ENCODE results near the gene FAIM2.

FAIM2 gene

DNA sequence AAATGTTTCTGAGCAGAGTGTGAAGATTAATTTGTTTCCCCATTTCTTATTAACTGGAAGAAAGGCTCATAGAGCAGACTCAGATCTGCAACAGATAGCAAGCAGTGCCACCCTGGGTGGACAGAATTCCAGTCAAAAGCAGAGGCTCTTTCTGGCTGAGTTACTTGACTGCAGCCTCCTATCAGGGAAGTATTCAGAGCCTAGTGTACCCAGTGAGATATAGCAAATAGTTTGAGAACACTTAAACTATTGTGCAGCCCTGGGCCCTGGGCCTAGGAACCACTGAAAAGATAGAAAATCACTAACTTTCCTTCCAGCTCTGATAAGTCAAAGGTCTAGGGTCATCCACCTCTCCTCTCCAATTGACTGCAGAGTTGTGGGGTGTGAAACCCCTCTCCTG lies 35.6 kb upstream of the FAIM2 start:
- DNase-seq (ENCODE audit: low read depth) = no peak

DNA sequence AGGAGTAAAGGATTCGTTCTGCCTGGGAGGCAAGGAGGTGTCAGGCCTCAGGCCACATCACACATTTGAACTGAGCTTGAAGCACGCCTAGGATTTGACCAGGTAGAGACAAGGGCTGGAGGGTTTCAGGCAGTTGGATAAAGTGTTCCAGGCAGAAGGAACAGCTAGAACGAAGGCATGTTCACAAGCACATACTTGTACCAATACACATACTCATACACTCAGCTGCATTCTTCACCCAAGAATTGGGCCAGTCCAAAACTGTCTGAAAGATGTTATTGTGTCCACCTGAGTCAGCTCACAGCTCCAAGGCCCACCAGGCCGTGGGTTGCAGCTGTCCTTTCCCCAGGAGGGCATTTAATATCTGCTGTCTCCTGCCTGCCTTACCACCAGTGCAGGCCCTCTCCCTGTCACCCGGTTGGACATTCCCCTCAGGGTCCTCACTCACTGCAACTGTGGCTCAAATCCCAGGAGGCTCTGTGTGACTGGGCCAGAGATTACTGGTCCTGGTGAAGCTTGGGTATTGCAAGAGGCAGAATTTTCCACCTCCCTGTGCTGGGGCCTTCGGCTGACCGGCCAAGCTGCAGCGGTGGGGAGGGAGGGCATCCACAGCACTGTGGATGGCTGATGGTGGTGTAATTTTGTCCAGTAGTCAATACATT lies 34.1 kb upstream of the FAIM2 start:
- no peak for DNase-seq (ENCODE audit: low read depth)

DNA sequence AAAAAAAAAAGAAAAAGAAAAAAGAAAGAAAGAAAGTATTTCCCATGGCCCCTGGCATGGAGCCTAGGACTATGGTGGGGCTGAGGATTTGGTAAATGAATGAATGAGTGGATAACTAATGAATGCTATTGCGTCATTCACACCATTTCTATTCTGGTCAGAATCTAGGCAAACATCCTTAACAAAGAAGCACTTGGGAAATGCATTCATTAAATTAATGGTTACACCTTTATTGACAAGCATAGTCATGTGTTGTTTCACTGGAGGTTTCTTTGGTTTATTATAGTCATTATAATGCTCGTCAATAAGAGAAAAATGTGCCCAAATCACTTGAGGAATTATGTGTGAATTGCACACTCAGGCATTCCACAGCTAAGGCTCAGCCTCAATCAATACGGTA lies 33.2 kb upstream of the FAIM2 start:
- no peak for DNase-seq (ENCODE audit: low read depth)

DNA sequence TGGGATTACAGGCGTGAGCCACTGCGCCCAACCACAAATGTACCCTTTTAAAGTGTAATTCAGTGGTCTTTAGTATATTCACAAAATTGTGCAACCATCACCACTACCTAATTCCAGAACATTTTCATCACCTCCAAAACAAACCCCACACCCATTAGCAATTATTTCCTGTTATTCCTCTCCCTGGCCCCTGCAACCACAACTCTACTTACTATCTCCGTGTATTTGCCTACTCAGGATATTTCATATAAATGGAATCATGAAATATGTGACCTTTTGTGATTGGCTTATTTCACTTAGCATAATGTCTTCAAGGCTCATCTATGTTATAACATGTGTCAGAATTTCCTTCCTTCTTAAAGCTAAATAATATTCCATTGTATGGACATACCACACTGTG lies 30.8 kb upstream of the FAIM2 start:
- no peak for DNase-seq (ENCODE audit: low read depth)

DNA sequence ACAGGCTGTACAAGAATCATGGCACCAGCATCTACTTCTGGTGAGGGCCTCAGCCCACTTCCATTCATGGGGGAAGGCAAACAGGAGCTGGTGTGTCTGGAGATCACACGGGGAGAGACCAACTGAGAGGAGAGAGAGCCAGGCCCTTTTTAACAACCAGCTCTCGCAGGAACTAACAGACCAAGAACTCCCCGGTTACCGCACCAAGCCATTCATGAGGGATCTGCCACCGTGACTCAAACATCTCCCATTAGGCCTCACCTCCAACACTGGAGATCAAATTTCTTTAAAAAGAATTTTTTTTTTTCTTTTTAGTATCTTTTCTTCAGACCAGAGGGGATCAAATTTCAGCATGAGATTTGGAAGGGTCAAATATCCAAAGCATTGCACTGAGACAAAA lies 30.1 kb upstream of the FAIM2 start:
- DNase-seq (ENCODE audit: low read depth) = no peak

DNA sequence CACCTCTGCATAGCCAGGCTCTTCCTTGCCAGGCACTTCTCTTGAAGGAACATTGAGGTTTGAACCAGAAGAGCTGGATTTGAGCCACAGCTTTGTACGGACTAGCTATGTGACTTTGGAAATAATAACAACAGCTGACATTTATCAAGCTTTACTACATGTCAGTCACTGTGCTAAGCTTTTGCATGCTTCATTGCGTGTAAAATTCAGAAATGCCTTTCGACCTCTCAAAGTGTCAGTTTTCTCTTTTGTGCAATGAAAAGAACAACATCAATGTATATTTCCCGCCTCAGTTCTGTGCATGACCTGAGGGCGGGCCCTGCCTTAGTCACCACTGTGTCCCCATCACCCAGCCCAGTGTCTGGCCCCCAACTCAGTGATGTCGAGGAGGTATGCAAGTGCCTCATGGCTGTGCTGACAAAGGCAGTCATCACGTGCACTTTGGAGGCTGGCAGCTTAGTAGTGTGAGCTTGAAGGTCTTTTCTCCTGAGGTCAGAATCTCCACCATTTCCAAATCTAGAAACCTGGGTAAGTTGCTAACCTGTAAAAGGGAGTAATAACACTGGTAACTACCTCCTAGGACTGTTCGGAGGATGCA lies 28.9 kb upstream of the FAIM2 start:
- DNase-seq (ENCODE audit: low read depth) = no peak

DNA sequence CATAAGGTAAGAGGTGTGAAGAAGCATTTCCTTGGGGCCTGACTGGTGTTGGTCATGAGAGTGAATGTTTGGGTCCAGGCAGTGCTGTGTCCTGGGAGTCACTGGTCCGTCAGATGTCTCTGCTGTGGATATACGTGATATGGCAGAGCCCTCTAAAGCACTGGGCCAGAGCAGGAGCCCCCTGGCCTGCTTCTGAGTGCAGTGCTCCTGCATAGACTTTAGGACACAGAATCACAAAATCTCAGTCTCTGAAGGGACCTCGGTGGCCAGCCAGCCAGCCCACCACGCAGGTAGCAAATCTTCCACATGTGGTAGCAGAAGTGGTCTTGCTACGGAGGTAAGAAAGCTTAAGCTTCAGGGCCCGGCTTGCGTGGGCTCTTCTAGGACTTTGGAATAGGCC lies 28.3 kb upstream of the FAIM2 start:
- DNase-seq (ENCODE audit: low read depth) = no peak

DNA sequence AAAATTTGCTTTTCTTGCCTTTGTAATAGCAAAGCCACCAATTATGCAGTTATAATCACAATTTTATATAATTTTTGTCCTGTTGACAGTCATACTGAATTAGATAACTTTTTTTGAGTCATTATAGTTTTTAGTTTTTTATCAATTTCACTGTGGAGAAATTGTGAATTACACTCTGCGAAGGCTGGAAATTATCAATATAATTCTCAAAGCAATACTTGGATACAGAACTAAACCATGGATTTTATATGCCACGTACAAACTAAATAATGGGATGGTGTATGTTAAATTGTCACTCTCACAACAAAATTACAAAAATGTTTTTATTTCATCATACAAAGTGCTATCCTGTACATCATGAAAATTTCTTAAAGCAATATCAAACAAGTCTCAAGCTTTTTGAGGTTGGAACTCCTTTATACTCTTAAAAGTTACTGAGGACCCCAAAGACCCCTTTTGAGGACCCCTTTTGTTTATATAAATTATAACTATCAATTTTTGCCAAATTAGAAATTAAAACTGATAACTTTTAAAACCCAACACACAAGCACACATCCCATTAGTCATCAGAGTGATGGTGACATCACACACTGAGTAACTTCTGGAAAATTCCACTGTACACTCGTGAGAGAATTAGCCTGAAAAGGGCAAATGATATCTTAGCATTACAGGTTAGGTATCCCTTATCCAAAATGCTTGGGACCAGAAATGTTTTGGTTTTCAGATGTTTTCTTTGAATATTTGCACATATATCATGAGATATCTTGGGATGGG lies 27.0 kb upstream of the FAIM2 start:
- DNase-seq (ENCODE audit: low read depth) = no peak

DNA sequence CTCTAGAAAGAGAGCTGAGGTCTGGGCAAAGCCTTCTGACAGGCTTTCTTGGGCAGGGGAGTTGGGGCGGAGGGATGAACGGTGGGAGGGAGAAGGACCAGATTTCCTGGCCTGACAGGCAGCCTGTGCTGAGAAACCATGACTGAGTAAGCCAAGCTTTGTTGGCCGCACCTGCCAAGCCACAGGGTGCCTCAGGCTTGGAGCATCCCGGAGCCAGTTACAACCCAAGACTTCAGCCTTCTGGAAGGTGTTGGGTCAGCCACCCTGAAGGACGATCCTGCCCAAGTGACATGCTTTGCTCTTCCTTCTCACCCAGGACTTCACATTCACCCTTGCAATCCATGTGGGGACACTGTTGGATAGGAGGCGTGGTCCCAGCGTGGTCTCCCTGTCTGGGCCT lies 25.9 kb upstream of the FAIM2 start:
- no peak for DNase-seq (ENCODE audit: low read depth)

DNA sequence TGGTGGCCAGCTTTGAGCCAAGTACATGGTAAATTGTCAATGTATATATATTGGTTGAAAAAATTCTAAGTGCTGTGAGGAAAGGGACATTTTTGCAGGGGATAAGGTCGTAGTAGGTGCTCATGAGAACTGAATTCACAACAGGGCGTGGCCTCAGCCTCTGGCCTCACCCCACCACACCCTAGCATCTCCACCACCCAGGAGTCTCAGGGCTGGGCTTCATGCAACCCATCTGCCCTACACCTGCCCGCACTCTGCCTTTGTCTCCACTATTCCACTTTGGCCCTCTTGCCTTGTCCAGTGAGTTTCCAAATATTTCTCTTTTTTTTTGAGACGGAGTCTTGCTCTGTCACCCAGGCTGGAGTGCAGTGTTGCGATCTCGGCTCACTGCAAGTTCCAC lies 24.8 kb upstream of the FAIM2 start:
- no peak for DNase-seq (ENCODE audit: low read depth)

DNA sequence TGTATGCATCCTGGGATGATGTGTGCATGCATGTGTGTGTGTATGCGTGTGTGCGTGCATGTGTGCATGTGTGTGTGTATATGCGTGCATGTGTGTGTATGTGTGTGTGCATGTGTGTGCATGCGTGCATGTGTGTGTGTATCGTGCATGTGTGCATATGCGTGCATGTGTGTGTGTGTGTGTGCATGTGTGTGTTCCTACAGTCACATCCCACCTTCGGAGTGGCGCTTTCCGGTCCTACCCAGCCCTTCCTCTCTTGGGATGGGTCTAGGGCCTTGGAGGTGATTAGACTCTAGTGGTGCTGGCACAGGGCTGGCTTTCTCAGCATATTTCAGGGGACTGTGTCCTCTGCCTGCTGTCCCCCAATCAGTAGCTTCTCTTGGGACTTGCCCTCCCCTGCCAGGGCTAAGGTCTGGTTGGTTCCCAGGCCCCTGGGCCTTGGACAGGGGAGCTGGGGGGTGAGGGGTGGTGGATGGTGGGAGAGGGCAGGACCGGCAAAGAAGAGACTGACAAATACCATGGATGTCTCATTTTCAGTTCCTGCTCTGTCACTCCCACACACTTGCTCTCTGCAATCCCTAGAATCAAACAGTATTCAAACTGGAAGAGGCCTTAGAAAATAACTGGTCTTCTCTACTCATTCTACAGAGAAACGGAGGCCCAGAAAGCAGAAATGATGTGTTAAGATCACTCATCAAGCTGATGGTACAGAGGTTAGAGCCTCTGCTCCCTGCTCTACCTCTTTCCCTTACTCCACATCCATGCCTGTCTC lies 21.9 kb upstream of the FAIM2 start:
- no peak for DNase-seq (ENCODE audit: low read depth)

DNA sequence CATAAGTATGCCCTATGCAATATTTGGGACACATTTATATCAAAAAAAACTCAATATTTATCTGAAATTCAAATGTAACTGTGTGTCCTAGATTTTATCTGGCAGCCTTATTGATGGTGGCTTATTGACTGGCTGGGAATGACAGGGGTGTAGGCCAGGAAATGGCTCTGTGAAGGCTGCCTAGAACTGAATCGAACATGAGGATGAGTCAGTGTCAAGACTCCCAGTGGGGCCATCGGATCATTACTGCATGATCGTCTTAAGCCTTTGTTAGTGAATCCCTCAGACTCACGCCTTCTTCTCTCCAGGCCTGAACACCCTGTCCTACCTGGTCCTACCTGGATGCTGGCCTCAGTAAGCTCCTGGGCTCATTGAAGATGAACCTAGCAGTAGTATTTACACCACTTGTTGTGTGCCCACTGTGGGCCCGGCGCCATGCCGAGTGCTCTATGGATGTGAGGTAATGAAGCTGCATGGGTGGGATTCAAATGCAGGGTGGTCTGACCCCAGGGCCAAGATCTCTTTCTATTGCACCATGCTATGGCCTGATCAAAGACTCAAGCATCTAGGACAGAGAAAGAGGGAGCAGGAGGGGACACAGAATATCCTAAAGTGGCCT lies 21.0 kb upstream of the FAIM2 start:
- DNase-seq (ENCODE audit: low read depth) = no peak

DNA sequence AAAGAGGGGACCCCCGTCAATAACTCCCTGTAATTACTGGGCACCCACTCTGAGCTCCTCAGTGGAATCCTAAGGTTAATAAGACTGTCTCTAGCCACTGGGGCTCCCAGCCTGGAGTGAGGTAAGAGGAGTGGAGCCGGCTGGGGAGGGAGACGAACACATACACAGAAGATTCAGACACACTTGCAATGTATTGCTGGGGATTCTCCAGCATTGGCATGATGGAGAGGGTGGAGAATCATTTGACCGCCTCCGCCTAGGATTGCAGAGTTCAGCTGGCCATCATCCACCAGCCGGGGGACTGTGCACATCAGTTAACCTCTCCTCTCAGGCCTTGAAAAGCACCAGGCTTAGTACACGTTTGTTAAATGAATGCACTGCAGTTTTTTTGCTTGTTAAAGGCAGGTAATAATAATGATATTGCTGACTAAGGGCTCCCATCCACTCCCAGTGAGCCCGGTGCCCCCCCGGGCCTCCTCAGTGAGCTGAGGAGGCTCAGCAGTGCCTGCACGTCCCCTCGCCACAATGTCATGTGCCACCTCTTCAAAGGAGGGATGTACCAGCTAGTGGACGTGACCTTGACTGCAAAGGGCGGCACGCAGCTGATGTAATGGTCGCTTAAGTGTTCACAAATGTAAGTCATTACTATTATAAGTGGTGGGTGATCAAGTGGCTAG lies 20.3 kb upstream of the FAIM2 start:
- no peak for DNase-seq (ENCODE audit: low read depth)

DNA sequence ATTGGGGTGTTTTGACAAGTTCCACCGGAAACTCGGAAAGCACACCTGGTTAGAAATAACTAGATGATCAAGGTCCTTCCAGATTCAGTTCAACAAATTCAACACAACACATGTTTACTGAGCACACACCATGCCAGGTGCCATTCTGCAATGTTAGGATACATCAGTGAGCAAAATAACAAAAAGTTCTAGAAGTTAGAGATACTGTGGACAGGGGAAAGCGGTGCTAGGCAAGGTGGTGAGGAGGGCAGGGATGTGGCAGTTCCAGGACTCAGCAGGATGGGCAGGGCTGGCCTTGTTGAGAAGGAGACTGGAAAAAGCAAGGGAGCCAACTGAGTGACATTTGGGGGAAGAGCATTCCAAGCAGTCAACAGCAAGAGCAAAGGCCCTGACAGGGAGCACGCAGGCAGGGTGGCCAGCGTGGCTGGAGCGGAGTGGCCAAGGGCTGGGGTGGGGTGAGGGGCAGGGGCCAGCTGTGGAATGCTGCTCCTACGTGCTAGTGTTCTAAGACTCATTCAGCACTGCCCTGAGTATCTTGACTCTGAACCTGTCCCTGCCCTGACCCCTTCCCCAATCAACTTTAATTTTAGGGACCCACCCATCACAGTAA lies 19.4 kb upstream of the FAIM2 start:
- no peak for DNase-seq (ENCODE audit: low read depth)

DNA sequence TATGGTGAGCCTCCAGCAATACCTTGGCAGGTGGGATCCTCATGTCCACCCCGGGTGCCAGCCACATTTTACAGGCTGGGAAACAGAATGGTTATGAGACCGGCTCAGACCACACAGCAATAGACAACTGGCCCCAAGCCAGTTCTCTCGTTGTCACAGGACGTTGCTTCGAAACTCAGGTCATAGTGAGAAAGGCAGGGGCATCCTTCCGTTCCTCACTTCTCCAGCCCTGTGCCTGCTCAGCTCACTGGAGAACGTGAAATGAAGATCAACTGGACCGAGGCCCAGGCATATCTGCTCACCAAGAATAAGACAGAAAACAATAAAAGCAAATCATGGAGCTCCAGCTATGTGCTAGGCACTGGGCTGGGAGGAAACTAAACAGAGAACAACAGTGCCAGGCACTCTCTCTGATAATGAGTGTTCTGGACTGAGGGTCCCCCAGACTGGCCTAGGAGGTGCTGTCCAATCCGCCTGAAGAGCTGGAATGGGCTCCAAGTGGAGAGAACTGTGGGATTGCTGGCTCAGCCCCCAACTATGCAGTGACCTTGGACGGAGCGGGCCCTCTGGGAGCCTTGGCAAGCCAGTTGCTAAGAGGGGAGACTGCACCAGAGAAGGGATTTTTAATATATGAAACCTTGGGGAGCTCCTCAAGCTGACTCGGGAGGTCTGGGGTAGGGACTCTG lies 18.8 kb upstream of the FAIM2 start:
- no peak for DNase-seq (ENCODE audit: low read depth)

DNA sequence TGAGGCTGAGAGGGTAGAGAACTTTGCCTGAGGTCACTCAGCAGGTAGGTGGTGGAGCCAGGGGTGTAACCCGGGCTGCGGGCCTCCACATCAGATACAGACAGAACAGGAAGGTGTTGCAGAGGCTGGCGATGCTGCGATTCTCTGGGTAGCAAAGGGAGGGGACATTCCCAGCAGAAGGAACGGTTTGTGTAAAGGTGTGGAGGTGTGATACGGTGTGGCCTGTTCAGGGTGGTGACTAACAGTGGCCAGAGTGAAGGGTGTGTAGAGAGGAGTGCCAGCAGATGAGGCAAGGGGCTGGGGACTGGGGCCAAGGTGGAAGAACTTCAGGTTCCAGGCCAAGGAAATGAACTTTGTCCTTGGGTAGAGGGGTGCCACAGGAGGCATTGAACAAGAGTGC lies 18.2 kb upstream of the FAIM2 start:
- DNase-seq (ENCODE audit: low read depth) = no peak

DNA sequence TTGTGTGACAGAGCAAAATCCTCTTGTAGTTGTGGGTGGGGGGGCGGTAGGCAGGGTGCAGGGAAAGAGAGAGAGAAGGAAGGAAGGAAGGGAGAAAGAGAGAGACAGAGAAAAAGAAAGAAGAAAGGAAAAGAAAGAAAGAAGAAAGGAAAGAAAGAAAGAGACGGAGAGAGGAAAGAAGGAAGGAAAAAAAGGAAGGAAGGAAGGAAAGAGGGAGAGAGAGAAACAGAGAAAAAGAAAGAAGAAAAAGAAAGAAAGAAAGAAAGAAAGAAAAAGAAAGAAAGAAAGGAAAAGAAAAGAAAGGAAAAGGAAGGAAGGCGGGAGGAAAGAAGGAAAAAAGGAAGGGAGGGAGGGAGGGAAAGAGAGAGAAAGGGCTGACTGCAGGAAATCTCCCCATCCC lies 17.6 kb upstream of the FAIM2 start:
- no peak for DNase-seq (ENCODE audit: low read depth)

DNA sequence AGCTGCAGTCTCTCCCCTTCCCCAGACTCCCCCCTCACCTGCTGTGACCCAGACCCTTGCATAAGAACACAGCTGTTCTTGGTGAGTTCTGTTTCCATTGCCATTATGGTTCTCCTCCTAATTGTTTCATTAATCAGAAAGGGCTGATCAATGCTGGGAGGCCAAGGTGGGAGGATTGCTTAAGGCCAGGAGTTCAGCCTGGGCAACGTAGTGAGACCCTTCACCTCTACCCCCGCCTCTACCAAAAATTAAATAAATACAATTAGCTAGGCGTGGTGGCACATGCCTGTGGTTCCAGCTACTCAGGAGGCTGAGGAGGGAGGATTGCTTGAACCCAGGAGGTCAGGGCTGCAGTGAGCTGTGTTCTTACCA lies 17.2 kb upstream of the FAIM2 start:
- no peak for DNase-seq (ENCODE audit: low read depth)

DNA sequence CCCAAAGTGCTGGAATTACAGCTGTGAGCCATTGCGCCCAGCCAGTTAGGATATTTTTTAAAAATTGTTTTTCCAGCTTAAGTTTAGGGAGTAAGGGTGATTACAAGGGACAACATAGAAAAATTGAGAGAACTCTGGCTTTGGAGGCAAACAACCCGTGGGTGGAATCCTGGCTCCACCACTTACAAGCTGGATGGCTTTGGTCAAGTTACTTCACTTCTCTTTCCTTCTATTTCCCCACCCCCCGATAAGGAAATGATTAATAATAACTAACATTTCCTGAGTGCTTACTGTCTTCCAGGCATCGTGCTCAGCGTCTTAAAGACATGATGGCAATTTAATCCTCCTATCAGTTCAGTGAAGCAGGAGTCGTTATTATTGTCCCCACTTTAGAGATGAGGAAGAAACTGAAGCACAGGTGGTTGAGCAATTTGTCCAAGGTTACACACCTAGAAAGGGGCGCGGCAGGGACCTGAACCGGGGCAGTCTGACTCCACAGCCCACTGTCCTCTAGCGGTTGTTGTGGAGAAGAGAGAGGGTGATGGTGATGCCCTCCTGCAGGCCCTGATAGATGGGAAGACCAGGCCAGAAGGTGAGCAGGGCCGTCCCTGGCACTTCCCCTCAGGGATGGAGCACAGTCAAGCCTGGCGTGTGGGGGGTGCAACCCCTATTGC lies 16.7 kb upstream of the FAIM2 start:
- no peak for DNase-seq (ENCODE audit: low read depth)

DNA sequence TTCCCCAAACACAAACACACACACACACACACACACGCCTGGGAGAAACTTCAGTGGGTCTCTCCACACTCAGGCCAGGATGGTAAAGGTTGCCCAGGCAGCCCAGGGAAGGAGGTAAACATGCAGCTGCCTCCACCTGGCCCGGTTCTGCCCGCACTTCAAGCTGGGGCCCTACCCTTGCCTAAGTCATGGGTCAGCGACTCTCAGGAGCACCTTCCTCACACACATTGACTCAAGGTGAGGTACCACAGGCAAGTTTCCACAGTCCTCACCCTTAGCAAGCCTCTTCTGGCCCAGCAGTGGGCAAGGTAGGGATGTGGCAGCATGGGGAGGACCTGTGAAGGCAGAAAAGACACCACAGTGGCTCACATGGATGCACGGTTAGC lies 14.1 kb upstream of the FAIM2 start:
- no peak for DNase-seq (ENCODE audit: low read depth)

Measured in T-helper 22 cell (primary cell).